Spleen (tissue), 7 donors: ENCODE results near the gene VPS37B.

ENCODE experiments used
- POLR2A ChIP-seq, 3 donors: fragments of 450-650 bp; IDR thresholded peaks; one replicate each; pipeline ENCODE4 v1.5.1; 2017; ENCODE audit warnings: antibody characterized with exemption in 3 of 3, mild to moderate bottlenecking in 1 of 3
- POLR2AphosphoS5 ChIP-seq, 3 donors: sonication (generic); formaldehyde crosslinking; IDR thresholded peaks; one replicate each; pipeline ENCODE4 v1.5.1; 2017; ENCODE audit warnings: antibody characterized with exemption in 3 of 3
- TF ChIP-seq, protein P1 (sequence below), 11 experiments: fragments of 200-600 bp in 7 of 11; fragments of 450-650 bp in 4 of 11; sonication (generic) in 4 of 11; IDR thresholded peaks in 8 of 11; conservative IDR thresholded peaks in 3 of 11; 1 replicate in 7 of 11; 2 replicates in 4 of 11; pipeline versions ENCODE4 v1.4.0 to v1.8.0; 2016 to 2021; ENCODE audit warnings: antibody characterized with exemption in 11 of 11, inconsistent platforms in 4 of 11, mild to moderate bottlenecking in 1 of 11
- donor health status: DM: no; HTN: no; CAD: no; lungs with moderate emphysema.
- donor health status: DM: no; HTN: no; CAD: no.
- donor health status: DM: no; HTN: no; CAD: no.

DNA sequence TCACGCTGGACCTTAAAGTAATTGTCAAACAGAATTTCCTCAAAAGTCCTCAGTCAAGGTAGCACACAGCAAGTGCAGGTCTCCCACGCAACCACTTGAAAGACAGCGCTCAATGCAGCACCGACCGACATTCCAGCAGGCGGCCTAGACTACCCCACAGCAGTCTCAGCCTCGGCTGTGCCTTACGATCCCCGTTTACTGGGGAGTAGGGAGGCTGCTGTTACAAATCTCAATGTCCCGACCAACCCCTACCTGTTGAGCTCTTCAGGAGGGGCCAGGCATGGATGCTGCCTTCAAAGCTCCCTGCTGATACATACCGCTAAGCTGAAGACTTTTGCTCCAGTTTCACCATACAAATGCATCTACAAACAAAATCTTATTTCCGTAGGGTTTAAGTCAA, 21.8 kb downstream of the VPS37B start:
- TF ChIP-seq, protein P1, sequence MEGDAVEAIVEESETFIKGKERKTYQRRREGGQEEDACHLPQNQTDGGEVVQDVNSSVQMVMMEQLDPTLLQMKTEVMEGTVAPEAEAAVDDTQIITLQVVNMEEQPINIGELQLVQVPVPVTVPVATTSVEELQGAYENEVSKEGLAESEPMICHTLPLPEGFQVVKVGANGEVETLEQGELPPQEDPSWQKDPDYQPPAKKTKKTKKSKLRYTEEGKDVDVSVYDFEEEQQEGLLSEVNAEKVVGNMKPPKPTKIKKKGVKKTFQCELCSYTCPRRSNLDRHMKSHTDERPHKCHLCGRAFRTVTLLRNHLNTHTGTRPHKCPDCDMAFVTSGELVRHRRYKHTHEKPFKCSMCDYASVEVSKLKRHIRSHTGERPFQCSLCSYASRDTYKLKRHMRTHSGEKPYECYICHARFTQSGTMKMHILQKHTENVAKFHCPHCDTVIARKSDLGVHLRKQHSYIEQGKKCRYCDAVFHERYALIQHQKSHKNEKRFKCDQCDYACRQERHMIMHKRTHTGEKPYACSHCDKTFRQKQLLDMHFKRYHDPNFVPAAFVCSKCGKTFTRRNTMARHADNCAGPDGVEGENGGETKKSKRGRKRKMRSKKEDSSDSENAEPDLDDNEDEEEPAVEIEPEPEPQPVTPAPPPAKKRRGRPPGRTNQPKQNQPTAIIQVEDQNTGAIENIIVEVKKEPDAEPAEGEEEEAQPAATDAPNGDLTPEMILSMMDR (IDR thresholded peaks at IDR 0.05 in 8 of 11, conservative IDR thresholded peaks at IDR 0.05 in 3 of 11): no peak
- TF ChIP-seq POLR2AphosphoS5 (IDR thresholded peaks at IDR 0.05) (no peak), POLR2A (IDR thresholded peaks at IDR 0.05) (no peak)
